Measurements from ENCODE around the gene KIAA1217. TPM values are rescaled to one million over a fixed set of nuclear protein-coding genes. Genes with fewer than 3 reads are reported as not detected.

The KIAA1217 gene
- total RNA-seq, 1 experiment from 2014 or later, result 18.6 TPM

GRCh38 chr10:24269476-24269875, 60.5 kb downstream of the KIAA1217 start:
- H2BK5ac ChIP-seq (ENCODE audit: insufficient read length, low read length), result no peak overlapping the region
- no CpG with 5 or more reads among the region's 1 CpG for WGBS (ENCODE audit: extremely low coverage, insufficient read length, low lambda C conversion rate)
- H3K79me1 ChIP-seq (ENCODE audit: insufficient read depth, low read depth, low read length, poor library complexity, severe bottlenecking), result no peaks in the 10 kb centered on the region
- Mint-ChIP-seq H3K4me3 (no peak overlapping the region), H3K27ac (no peak overlapping the region), H3K4me1 (peaks cover 0 to 3% of the 10 kb centered on the region in 2 experiments; a peak in 1 of 4 replicates), H3K9me3 (no peaks in the 10 kb centered on the region; a peak in 1 of 5 replicates), H3K27me3 (ENCODE audit: low read depth) (no peaks in the 10 kb centered on the region), H3K36me3 (ENCODE audit: insufficient read depth in 1 of 3, low read depth in 3 of 3) (peaks cover 4 to 29% (median 6%) of the 10 kb centered on the region in 3 experiments; a peak in 5 of 7 replicates)
- no peak overlapping the region for H3K4me2 ChIP-seq (ENCODE audit: insufficient read depth, insufficient read length, low read length)
- H4K5ac ChIP-seq (ENCODE audit: insufficient read length, low read depth, low read length), result no peak overlapping the region
- H3K9ac ChIP-seq (ENCODE audit: extremely low read depth, insufficient read length, low read length), result no peak overlapping the region
- TF ChIP-seq, protein P1, sequence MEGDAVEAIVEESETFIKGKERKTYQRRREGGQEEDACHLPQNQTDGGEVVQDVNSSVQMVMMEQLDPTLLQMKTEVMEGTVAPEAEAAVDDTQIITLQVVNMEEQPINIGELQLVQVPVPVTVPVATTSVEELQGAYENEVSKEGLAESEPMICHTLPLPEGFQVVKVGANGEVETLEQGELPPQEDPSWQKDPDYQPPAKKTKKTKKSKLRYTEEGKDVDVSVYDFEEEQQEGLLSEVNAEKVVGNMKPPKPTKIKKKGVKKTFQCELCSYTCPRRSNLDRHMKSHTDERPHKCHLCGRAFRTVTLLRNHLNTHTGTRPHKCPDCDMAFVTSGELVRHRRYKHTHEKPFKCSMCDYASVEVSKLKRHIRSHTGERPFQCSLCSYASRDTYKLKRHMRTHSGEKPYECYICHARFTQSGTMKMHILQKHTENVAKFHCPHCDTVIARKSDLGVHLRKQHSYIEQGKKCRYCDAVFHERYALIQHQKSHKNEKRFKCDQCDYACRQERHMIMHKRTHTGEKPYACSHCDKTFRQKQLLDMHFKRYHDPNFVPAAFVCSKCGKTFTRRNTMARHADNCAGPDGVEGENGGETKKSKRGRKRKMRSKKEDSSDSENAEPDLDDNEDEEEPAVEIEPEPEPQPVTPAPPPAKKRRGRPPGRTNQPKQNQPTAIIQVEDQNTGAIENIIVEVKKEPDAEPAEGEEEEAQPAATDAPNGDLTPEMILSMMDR (conservative IDR thresholded peaks at IDR 0.05), result no peak
- no peak overlapping the region for H3K14ac ChIP-seq (ENCODE audit: insufficient read depth, low read length)
- no peak overlapping the region for H2AK5ac ChIP-seq (ENCODE audit: insufficient read length, low read length)
- no peak overlapping the region for H2BK120ac ChIP-seq (ENCODE audit: low read depth, low read length, poor library complexity, severe bottlenecking)
- no peak overlapping the region for H3T11ph ChIP-seq (ENCODE audit: low read length)
- no peak overlapping the region for H3K18ac ChIP-seq (ENCODE audit: insufficient read length, low read depth, low read length)
- H3K27ac ChIP-seq (ENCODE audit: insufficient read length, low read depth, low read length), result no peak overlapping the region
- no peaks in the 10 kb centered on the region for H3K27me3 ChIP-seq (ENCODE audit: insufficient read depth, low read length)
- no peak overlapping the region for H2BK12ac ChIP-seq (ENCODE audit: insufficient read length, low read depth, low read length)
- no peak overlapping the region for H4K91ac ChIP-seq (ENCODE audit: insufficient read length, low read depth, low read length)
- no peak overlapping the region for H3K56ac ChIP-seq (ENCODE audit: insufficient read length, low read depth, low read length)
- no peak overlapping the region for H2BK20ac ChIP-seq (ENCODE audit: low read depth, low read length, poor library complexity, severe bottlenecking)
- no peak overlapping the region for H2BK15ac ChIP-seq (ENCODE audit: low read depth, low read length)
- no peaks in the 10 kb centered on the region for H3K79me2 ChIP-seq (ENCODE audit: insufficient read depth, low read length)
- H2AFZ ChIP-seq (ENCODE audit: low read length), result no peak overlapping the region
- H4K20me1 ChIP-seq (ENCODE audit: control insufficient read depth, insufficient read depth, insufficient read length), result no peaks in the 10 kb centered on the region
- no peaks in the 10 kb centered on the region for H3K23me2 ChIP-seq (ENCODE audit: insufficient read length, low read depth, low read length, poor library complexity, severe bottlenecking)
- no peaks in the 10 kb centered on the region for H3K9me3 ChIP-seq (ENCODE audit: control insufficient read depth, low read depth, low read length)
- H4K8ac ChIP-seq (replicated peaks; ENCODE audit: insufficient read length, low read depth, low read length), result no peak overlapping the region
- H3K4me1 ChIP-seq (ENCODE audit: insufficient read depth, low read length), result no peaks in the 10 kb centered on the region
- H3K4ac ChIP-seq (ENCODE audit: low read depth, low read length), result no peak overlapping the region
- no peak overlapping the region for H3K23ac ChIP-seq (ENCODE audit: insufficient read length, low read depth, low read length)
- DNase-seq, result no peak

Data from H9 (cell line).